ENCODE measurements around the gene TMCC3.

DNA sequence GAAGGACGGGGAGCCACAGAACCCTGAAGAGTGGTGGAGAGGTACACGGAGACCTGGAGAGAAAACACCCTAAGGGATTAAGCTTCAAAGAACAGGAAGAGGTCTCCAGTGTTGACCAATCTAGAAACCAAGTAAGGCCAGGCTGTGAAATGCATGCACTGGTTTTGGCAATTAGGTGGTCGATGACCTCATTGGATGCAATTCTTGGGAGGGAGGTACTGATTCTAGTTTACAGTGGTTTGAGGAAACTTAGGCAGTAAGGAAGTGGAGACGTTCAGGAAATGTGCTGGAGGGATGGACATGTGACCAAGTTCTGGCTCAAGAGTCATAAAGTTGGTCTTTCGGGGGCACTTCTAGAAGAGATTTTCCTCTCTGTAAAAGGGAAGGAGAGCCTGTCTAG is 99.4 kb downstream of the TMCC3 start:
- TF ChIP-seq, protein P1, sequence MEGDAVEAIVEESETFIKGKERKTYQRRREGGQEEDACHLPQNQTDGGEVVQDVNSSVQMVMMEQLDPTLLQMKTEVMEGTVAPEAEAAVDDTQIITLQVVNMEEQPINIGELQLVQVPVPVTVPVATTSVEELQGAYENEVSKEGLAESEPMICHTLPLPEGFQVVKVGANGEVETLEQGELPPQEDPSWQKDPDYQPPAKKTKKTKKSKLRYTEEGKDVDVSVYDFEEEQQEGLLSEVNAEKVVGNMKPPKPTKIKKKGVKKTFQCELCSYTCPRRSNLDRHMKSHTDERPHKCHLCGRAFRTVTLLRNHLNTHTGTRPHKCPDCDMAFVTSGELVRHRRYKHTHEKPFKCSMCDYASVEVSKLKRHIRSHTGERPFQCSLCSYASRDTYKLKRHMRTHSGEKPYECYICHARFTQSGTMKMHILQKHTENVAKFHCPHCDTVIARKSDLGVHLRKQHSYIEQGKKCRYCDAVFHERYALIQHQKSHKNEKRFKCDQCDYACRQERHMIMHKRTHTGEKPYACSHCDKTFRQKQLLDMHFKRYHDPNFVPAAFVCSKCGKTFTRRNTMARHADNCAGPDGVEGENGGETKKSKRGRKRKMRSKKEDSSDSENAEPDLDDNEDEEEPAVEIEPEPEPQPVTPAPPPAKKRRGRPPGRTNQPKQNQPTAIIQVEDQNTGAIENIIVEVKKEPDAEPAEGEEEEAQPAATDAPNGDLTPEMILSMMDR (IDR thresholded peaks at IDR 0.05): no peak
- TF ChIP-seq POLR2A (IDR thresholded peaks at IDR 0.05): no peak
